Measurements from ENCODE around the gene PARD6G.

The PARD6G gene

GRCh38 chr18:80196528-80197320 is 50.6 kb downstream of the PARD6G start:
- TF ChIP-seq ZNF8 (CRISPR knock-in tag; IDR thresholded peaks at IDR 0.05): no peak
- TF ChIP-seq PPARA (CRISPR knock-in tag; IDR thresholded peaks at IDR 0.05; ENCODE audit: borderline replicate concordance): no peak
- no peak for TF ChIP-seq CSDC2 (CRISPR knock-in tag; IDR thresholded peaks at IDR 0.05)
- no peak for TF ChIP-seq ZNF565 (CRISPR knock-in tag; conservative IDR thresholded peaks at IDR 0.05; ENCODE audit: low read depth)
- TF ChIP-seq ARNTL (CRISPR knock-in tag; IDR thresholded peaks at IDR 0.05; ENCODE audit: borderline replicate concordance, low read depth): no peak
- no peak for TF ChIP-seq SNAI2 (CRISPR knock-in tag; IDR thresholded peaks at IDR 0.05)
- TF ChIP-seq ZFP30 (CRISPR knock-in tag; IDR thresholded peaks at IDR 0.05): no peak
- ATAC-seq: no peak

GRCh38 chr18:80194874-80195570 is 52.3 kb downstream of the PARD6G start:
- no peak for ATAC-seq
- no peak for TF ChIP-seq ARNTL (CRISPR knock-in tag; IDR thresholded peaks at IDR 0.05; ENCODE audit: borderline replicate concordance, low read depth)
- no peak for TF ChIP-seq PATZ1 (CRISPR knock-in tag; IDR thresholded peaks at IDR 0.05; ENCODE audit: borderline replicate concordance)
- no peak for TF ChIP-seq CREB5 (CRISPR knock-in tag; IDR thresholded peaks at IDR 0.05; ENCODE audit: low read depth)
- TF ChIP-seq TCF4 (CRISPR knock-in tag; IDR thresholded peaks at IDR 0.05; ENCODE audit: borderline replicate concordance): no peak

GRCh38 chr18:80193701-80194100 is 53.6 kb downstream of the PARD6G start:
- ATAC-seq: no peak
- TF ChIP-seq ZFP30 (CRISPR knock-in tag; IDR thresholded peaks at IDR 0.05) (no peak), TCF4 (CRISPR knock-in tag; IDR thresholded peaks at IDR 0.05; ENCODE audit: borderline replicate concordance) (no peak)

DNA sequence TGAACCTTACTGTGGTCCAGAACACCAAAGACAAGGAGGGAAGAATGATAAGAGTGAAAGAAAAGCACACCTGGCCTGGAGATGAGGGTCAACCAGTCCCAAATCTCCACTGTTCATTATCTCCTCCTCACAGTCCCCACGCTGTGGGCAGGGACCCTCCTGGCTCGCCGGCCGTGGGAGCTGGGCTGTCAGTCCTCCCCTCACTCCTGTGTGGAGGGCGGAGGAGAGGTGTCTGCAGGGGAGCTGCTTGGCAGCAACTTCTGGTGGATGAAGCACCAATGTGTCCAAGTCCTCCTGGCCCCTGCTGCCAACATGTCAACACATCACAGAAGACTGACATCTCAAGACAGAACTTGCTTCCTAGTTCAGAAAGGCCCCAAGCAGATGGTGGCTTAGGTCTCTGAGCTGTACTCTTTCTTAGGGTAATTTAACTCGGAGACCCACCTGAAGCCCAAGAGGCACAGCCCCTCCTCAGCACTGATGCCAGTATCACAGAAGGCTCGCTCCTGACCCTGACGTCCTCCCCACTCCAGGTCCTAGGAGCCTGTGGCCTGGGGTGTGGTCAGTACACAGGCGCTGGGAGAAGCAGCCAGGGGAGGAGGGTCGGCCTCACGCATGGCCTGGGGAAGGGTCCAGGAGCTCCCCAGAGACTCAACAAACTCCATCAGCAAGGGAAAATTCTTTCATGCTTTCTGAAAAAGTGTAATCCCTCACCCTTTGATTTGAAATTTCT is 54.5 kb downstream of the PARD6G start:
- TF ChIP-seq ZNF565 (CRISPR knock-in tag; conservative IDR thresholded peaks at IDR 0.05; ENCODE audit: low read depth) (no peak), ZFP3 (CRISPR knock-in tag; IDR thresholded peaks at IDR 0.05) (no peak), PATZ1 (CRISPR knock-in tag; IDR thresholded peaks at IDR 0.05; ENCODE audit: borderline replicate concordance) (no peak), ESRRG (CRISPR knock-in tag; IDR thresholded peaks at IDR 0.05) (no peak)
- TF ChIP-seq, protein P1, sequence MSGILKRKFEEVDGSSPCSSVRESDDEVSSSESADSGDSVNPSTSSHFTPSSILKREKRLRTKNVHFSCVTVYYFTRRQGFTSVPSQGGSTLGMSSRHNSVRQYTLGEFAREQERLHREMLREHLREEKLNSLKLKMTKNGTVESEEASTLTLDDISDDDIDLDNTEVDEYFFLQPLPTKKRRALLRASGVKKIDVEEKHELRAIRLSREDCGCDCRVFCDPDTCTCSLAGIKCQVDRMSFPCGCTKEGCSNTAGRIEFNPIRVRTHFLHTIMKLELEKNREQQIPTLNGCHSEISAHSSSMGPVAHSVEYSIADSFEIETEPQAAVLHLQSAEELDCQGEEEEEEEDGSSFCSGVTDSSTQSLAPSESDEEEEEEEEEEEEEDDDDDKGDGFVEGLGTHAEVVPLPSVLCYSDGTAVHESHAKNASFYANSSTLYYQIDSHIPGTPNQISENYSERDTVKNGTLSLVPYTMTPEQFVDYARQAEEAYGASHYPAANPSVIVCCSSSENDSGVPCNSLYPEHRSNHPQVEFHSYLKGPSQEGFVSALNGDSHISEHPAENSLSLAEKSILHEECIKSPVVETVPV (CRISPR knock-in tag; IDR thresholded peaks at IDR 0.05): no peak
- no peak for ATAC-seq

- ATAC-seq: no peak
- TF ChIP-seq ESRRG (CRISPR knock-in tag; IDR thresholded peaks at IDR 0.05): no peak
- no peak for TF ChIP-seq PPARA (CRISPR knock-in tag; IDR thresholded peaks at IDR 0.05; ENCODE audit: borderline replicate concordance)
- TF ChIP-seq RARB (CRISPR knock-in tag; IDR thresholded peaks at IDR 0.05): no peak
- TF ChIP-seq CSDC2 (CRISPR knock-in tag; IDR thresholded peaks at IDR 0.05): no peak
- TF ChIP-seq SNAI2 (CRISPR knock-in tag; IDR thresholded peaks at IDR 0.05): no peak
- no peak for TF ChIP-seq POU6F1 (CRISPR knock-in tag; IDR thresholded peaks at IDR 0.05; ENCODE audit: borderline replicate concordance, low read depth)
- TF ChIP-seq PATZ1 (CRISPR knock-in tag; IDR thresholded peaks at IDR 0.05; ENCODE audit: borderline replicate concordance): no peak
These were observed 55.2 kb downstream of the PARD6G start for GRCh38 chr18:80191907-80192652.
